ENCODE data around the gene IQCF2.

Gene IQCF2

DNA sequence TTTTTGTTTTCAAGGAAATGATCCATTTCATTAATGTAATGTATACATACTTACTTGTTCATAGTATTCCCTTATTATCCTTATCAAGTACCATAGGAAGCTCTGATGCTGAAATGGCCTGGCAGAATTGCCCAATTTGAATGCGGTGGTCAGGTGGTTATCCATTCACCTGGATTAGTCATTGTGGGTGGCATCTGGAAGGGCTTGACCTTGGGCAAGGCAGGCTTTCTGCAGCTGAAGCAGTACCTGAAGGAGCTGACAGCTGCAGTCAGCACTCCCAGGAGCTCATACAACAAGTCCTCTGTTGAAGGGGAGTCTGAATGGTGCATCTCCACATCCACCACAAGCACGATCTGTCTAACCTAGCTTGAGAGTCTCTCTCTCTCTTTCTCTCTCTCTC, 26.2 kb downstream of the IQCF2 start:
- H3K4me1 ChIP-seq (ENCODE audit: low read length) = no peaks in the 10 kb centered on the region
- no peak overlapping the region for H2AFZ ChIP-seq (ENCODE audit: low read length)
- DNase-seq = no peak
- no peaks in the 10 kb centered on the region for H3K9me2 ChIP-seq (replicated peaks; ENCODE audit: insufficient read depth, low read length)
- no peak overlapping the region for H3K4me3 ChIP-seq (ENCODE audit: low read length)
- no peaks in the 10 kb centered on the region for H3K27me3 ChIP-seq (replicated peaks; ENCODE audit: insufficient read depth, low read length)
- no peak overlapping the region for H3K9ac ChIP-seq (ENCODE audit: low read length)
- H3K36me3 ChIP-seq (replicated peaks; ENCODE audit: insufficient read depth, low read length) = no peaks in the 10 kb centered on the region
- no peak overlapping the region for H3K4me2 ChIP-seq (ENCODE audit: low read depth, low read length)
- no peaks in the 10 kb centered on the region for H4K20me1 ChIP-seq (ENCODE audit: insufficient read depth, low read length)
- no peaks in the 10 kb centered on the region for H3K79me2 ChIP-seq (ENCODE audit: low read length)
- no peak for TF ChIP-seq EZH2 (optimal IDR thresholded peaks at IDR 0.05; ENCODE audit: low read depth, low read length)
- no peak for TF ChIP-seq EZH2phosphoT487 (IDR thresholded peaks at IDR 0.05; ENCODE audit: low read length)
- TF ChIP-seq, protein P1, sequence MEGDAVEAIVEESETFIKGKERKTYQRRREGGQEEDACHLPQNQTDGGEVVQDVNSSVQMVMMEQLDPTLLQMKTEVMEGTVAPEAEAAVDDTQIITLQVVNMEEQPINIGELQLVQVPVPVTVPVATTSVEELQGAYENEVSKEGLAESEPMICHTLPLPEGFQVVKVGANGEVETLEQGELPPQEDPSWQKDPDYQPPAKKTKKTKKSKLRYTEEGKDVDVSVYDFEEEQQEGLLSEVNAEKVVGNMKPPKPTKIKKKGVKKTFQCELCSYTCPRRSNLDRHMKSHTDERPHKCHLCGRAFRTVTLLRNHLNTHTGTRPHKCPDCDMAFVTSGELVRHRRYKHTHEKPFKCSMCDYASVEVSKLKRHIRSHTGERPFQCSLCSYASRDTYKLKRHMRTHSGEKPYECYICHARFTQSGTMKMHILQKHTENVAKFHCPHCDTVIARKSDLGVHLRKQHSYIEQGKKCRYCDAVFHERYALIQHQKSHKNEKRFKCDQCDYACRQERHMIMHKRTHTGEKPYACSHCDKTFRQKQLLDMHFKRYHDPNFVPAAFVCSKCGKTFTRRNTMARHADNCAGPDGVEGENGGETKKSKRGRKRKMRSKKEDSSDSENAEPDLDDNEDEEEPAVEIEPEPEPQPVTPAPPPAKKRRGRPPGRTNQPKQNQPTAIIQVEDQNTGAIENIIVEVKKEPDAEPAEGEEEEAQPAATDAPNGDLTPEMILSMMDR (IDR thresholded peaks at IDR 0.05; ENCODE audit: low read length) = no peak
- H3K9me3 ChIP-seq (replicated peaks; ENCODE audit: insufficient read depth, low read length) = no peaks in the 10 kb centered on the region
- no peaks in the 10 kb centered on the region for H3F3A ChIP-seq (ENCODE audit: insufficient read depth, low read length)
- no peak overlapping the region for H3K27ac ChIP-seq (ENCODE audit: low read length)

DNA sequence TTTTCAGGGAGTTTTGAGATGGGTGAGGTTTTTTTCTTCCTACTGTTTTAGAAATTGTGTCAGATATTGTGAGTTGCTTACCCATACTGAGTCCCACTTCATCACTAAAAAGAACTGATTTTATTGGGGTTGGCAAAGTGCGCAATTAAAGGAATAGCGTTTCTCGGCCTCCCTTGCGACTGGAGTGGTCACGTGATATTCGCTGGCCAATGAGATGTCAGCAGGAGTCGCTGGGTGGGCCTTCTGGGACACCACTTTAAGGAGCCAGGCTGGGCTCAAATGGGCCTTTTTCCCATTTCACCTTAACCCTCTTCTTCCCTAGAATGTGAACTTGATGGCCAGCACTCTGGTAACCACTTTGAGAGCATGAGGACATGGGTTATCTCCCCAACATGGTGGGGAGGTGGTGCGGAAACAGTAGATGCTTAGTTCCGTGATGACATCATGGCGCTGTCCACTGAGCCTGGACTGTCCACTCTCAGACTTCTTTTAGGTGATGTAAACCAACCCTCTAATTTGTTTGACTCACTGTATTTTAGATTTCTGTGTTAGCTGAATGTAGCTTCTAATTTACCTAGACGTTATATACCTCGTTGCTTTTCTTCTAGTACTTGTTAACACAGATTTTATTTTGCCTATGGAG, 27.2 kb downstream of the IQCF2 start:
- Histone ChIP-seq H2AFZ (ENCODE audit: low read length) (no peak overlapping the region), H3K79me2 (ENCODE audit: low read length) (no peaks in the 10 kb centered on the region), H3K4me1 (ENCODE audit: low read length) (no peaks in the 10 kb centered on the region), H4K20me1 (ENCODE audit: insufficient read depth, low read length) (no peaks in the 10 kb centered on the region), H3K4me2 (ENCODE audit: low read depth, low read length) (no peak overlapping the region), H3K9ac (ENCODE audit: low read length) (no peak overlapping the region), H3K4me3 (ENCODE audit: low read length) (no peak overlapping the region), H3K9me3 (replicated peaks; ENCODE audit: insufficient read depth, low read length) (no peaks in the 10 kb centered on the region), H3K9me2 (replicated peaks; ENCODE audit: insufficient read depth, low read length) (no peaks in the 10 kb centered on the region), H3K36me3 (replicated peaks; ENCODE audit: insufficient read depth, low read length) (no peaks in the 10 kb centered on the region), H3F3A (ENCODE audit: insufficient read depth, low read length) (no peaks in the 10 kb centered on the region), H3K27ac (ENCODE audit: low read length) (no peak overlapping the region), H3K27me3 (replicated peaks; ENCODE audit: insufficient read depth, low read length) (no peaks in the 10 kb centered on the region)
- TF ChIP-seq EZH2phosphoT487 (IDR thresholded peaks at IDR 0.05; ENCODE audit: low read length) (no peak), EZH2 (optimal IDR thresholded peaks at IDR 0.05; ENCODE audit: low read depth, low read length) (no peak)
- TF ChIP-seq, protein P1 (IDR thresholded peaks at IDR 0.05; ENCODE audit: low read length) = no peak
- no peak for DNase-seq

DNA sequence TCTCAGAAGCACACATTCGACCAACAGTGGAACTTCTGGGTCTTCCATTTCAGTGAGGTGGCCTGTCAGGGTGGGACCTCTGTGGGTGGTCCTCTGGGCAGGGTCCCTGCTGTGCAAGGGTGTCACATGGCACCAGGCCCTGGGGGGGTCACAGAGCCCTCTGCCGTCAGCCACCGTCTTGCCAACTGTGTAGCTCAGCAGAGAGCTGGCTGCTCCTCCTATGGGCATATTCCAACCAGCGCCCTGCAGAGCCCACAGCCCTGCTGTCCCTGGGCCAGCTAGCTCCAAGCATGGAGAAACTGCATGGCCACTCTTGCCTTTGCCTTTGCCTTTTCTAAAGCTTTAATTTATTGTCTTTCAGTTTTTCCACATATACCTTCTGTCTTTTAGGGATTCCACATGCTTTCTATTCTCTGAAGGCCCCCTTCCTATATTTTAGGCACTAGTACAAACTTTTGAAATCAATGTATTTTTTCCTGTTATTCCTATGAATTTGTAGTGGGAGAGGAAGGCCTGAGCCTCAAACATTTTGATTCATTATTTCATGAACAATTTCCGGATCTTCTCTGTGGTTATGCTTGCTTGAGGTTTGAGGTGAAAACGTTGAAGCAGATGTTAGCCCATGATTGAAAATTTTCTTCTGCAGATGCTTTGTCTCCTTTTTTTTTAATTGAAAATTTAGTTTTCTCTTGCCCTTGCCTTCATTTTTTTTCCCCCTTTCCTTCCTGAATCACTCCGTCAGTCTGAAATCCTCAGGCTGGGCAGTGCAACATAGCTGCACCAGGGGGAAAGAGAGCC, 30.0 kb downstream of the IQCF2 start:
- TF ChIP-seq, protein P1 (IDR thresholded peaks at IDR 0.05; ENCODE audit: low read length) = no peak
- TF ChIP-seq EZH2phosphoT487 (IDR thresholded peaks at IDR 0.05; ENCODE audit: low read length) = no peak
- no peak for TF ChIP-seq EZH2 (optimal IDR thresholded peaks at IDR 0.05; ENCODE audit: low read depth, low read length)
- no peaks in the 10 kb centered on the region for H3K9me2 ChIP-seq (replicated peaks; ENCODE audit: insufficient read depth, low read length)

More for the DNA sequence above, 30.0 kb downstream of the IQCF2 start:
- no peaks in the 10 kb centered on the region for H3F3A ChIP-seq (ENCODE audit: insufficient read depth, low read length)
- H3K4me3 ChIP-seq (ENCODE audit: low read length) = no peak overlapping the region
- no peak overlapping the region for H2AFZ ChIP-seq (ENCODE audit: low read length)
- no peaks in the 10 kb centered on the region for H3K9me3 ChIP-seq (replicated peaks; ENCODE audit: insufficient read depth, low read length)
- H4K20me1 ChIP-seq (ENCODE audit: insufficient read depth, low read length) = no peaks in the 10 kb centered on the region
- no peak overlapping the region for H3K4me2 ChIP-seq (ENCODE audit: low read depth, low read length)
- no peaks in the 10 kb centered on the region for H3K36me3 ChIP-seq (replicated peaks; ENCODE audit: insufficient read depth, low read length)
- H3K4me1 ChIP-seq (ENCODE audit: low read length) = no peaks in the 10 kb centered on the region
- H3K9ac ChIP-seq (ENCODE audit: low read length) = no peak overlapping the region
- H3K27ac ChIP-seq (ENCODE audit: low read length) = no peak overlapping the region
- no peak for DNase-seq
- H3K27me3 ChIP-seq (replicated peaks; ENCODE audit: insufficient read depth, low read length) = no peaks in the 10 kb centered on the region
- H3K79me2 ChIP-seq (ENCODE audit: low read length) = no peaks in the 10 kb centered on the region

All from MM.1S (cell line).